GM21528 (cell line): ENCODE data around the gene BID.

Experiments
- ATAC-seq: cut with Tn5 transposase; IDR thresholded peaks from one replicate; pipeline ENCODE4 v1.9.1; 2021; ENCODE audit warnings: mild to moderate bottlenecking, moderate library complexity; ENCODE audit not compliant: unreplicated experiment, low FRiP score

Gene BID

DNA sequence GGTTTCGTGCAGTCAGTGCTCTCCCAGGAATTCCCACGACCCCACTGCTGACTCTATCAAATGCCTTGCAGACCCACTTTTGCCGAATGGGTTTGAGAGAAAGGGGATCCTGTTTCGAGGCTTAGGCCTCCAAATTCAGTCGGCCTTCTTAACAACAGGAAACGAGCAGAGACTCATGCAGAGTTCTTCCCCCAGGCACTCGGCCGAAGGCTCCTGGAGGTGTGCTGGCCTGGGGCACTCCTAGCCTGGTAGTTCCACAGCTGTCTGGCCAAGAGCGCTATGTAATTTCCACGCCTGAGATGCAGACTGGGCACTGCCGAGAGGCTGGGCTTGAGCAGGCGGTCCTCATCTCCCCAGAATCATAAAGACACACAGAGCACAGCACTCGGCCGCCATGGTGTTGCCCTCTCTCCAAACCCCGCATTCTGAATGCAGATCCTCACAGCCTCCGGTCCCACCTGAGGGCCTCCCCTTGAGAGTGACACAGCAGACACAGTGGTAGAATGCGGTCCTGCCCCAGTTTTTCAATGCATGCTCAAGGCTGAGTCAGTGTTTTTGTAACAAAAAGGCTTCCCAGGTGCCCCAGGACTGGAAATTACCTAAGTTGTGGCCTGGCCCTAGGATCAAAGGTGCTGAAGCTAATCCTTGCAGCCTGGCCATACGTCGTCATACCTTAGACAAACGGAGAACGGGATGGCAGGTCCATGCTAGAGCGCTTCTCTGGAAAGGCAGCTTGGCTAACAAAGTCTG lies 30.2 kb upstream of the BID start:
- no peak for ATAC-seq

DNA sequence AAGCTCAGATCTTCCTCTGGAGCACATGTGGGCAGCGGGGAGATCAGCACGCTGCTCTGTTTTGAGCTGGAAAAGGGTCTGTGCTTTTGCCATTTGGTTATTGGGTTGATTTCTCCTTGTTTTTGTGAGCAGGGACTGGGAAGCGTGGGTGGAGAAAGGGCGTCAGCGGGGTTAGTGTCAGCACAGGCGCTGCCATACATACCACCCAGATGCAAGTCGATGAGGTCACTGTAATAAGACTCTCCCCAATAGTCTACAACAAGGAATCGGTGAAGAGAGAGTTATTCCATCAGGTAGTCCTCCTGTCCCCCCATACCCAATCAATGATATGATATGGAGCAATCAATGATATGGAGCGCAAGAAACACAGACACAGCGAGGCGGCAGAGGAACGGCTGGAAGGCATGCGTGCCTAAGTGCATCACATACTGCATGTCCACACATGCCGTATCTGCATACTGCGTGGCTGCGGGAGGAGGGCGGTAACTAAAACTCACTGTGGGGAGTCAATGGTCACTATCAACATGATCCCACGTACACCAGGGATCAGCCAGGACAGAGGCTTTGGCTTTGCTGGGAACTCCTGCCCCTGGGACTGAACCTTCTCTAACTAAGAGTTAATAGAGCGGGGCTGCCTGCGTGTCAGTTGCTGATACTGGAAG lies 29.5 kb upstream of the BID start:
- ATAC-seq = no peak

DNA sequence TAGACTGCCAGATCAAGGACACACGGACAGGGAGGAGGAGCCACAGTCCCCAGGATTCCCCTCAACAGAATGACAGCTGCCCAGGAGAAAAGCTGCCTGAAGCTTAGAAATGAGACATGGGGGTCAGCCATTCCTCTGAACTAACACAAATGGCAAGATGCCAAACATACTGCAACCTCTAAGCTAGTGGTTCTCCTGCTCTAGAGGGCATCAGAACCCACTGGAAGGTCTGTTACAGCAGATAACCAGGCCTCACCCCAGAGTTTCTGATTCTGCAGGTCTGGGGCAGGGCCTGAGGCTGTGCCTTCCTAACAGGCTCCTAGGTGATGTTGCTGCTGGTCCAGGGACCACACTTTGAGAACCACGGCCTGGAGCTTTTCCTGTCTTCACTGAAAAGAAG lies 28.6 kb upstream of the BID start:
- ATAC-seq = no peak

DNA sequence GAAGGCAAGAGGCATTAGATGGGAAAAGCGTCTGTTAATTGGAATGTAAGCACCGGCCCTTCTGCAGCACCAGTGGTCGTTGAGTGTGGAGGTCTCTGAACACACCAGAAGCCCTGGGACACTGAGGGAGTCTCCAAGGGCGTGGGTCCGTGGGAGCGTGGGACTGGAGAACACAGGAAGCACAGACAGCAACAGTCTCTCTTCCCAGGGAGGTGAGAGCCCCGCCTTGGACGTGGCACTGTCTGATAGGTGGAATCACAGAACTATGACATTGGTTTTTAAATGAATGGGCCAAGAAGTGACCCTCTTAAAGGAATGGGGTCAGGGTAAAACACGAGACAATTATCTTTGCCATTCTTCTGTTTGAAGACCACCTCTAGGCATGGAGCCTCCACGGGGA lies 28.1 kb upstream of the BID start:
- no peak for ATAC-seq

DNA sequence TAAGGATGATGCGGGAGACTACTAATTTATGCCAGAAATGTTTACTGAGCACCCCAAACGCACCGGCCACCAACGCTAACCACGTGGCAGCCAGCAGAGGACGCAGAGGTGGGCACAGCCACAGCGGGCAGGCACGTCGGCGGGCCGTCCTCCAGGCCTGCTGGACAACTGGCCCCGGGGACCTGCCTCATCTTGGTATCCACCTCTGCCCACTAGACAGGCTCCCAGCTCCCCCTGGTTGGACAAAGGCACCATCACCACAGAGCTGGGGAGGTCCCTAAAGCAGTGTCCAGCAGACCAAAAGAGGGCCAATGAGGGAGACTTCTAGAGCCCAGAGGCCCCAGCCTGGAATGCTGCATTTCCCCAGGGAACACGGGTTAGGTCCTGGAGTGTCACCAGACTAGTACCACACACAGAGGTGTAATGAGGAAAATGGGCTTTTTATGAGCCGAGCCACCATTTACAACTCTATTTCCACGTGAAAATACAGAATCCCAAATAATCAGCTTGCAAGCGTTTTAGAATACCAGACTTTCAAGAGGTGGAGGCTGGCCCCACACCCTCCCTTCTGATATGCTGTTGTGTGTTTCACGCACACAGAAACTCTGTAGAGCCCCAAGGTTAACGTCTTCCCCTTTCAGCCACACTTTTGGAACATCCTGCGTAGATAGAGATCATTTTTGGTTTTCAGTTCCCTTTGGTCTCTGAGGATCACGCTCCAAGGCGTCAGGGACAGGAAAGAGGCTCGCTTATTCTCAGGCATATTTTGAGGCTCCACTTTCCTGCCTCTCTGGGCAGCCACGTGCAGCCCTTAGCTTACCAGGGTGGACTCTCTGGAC lies 23.7 kb upstream of the BID start:
- peak; percentile 49 for ATAC-seq

DNA sequence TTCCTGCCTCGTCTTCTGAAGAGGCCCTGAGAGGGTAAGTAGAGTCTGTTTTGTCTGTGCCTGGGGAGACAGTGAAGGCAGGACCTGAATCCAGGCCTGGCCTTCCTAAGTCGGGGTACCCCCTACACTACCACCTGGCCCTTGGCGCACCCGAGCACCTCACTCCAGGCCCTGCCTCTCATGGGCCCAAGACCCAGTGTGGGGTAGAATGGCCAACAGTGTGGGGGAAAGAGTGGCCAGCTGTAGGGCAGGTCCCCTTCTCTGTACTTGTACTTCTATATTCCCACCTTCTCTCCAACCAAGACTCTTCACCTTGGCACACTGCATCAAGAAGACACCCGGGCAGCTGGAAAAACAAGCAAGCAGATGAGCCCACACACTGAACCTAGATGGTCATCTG lies 22.4 kb upstream of the BID start:
- no peak for ATAC-seq

DNA sequence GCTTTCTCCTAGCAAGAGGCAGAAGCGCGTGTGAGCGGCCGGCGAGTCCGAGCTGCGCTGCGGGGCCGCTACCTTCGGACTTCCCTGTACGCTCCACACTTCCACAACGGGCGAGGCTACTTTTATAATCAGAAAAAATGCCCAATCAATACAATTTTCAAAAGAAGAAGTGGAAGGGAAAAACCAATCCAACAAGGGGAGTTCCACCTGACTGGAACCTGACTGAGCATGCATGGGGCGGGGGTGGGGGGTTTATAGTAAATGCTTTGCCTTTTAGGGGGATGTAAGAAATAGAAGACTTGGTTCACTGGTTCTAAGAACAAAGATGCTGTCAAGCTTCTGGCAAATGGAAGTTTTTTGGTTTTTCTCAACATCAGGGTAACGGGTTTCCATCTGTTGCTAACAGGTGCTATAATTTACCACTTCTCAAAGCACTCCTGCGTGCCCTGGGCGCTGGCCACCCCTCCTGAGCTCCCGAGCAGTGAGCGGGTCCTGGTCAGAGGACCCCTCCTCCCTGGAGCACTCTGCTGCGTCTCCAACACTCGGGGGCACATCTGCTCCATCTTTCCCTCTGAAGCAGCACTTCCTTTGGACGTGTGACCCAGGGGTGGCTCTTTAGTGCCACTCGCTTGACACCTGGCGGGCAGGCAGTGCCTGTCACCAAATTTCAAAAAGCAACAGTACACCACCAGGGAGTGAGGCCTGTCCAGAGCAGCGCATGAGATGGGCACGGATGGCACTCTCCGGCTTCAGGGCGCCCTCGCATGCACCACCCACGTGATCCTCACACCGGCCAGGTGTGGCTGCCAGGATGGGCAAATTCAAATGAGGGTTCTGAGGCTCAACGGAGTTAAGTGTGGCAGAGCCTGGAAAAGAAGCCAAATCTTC lies 21.6 kb upstream of the BID start:
- no peak for ATAC-seq

DNA sequence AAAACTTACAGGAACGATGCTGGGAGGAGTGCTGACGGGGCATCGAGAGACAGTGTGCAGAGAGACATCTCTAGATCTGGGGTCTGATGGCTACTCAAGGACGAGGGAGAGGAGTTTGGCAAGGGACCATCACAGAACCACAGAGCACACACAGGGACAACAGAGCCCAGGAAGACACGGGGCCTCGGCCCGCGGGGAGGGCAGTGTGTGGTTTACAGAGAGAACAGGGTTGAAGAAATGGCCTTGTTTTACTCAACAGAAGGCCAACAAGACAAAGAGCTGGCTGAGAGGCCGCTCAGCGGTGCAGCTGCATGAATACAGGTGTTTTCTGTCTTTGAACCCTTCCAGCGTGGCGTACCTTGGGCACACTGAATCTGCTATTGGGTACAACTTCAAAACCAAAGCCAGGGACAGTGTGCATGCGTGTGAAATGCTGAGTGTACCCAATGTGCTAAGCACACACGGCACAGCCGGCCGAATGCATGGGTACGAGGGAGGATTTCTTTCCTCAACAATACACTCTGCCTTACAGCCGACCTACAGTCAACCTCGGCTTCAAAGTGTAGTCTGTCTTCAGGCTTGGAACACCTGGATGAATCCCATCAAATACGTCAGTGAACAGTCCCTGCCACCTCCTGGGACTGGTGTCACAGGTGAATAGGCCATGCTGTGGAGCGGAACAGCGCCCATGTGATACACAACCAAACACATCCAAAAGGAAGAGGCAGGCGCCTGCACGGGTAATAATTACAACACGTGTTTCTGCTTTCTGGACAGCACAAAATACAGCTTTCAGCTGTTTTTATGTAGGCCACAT lies 20.7 kb upstream of the BID start:
- ATAC-seq = no peak

DNA sequence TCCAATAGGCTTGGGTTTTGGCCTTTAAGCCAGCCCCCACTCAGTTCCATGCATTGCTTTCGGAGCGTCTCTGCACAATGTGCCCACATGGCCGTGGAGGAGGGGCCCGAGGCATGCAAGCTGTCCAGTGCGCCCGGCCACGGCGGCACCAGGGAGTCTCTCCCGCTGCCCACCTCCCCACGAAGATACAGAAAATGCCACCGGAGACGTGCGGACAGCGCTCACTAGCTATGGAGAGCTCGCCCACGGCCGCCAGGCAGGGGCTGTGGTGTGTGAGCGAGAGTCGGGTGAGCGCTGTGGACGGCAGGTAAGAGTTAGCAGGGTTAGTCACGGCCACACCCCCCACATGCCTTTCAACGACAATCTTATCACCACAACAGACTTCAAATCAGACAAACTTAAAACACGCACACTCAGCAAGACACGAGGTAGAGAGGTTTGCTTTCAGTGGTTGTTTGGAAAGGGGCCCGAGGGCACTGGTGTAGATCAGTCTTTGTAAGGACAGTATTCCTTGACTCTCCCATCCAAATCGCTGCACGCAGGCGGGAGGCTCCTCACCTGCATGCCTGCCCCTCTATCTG lies 18.7 kb upstream of the BID start:
- ATAC-seq = no peak

DNA sequence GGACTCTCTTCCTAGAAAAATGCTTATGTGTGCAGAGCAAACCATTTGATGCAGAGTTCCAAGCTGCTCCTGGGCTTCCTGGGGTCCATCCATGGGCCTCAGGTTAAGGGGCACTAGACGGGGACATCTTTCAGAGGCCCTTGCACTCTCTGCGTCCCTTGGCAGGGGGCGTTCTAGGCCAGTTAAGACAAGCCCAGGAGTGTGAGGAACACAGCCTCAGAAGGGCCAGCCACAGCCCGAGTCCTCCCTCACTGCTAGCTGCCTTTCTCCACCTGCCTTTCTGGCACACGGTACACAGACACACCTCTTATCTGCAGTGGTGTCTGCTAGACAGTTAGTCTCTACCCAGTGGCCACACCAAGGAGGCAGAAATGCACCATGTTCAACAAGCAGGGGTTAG lies 18.0 kb upstream of the BID start:
- no peak for ATAC-seq

DNA sequence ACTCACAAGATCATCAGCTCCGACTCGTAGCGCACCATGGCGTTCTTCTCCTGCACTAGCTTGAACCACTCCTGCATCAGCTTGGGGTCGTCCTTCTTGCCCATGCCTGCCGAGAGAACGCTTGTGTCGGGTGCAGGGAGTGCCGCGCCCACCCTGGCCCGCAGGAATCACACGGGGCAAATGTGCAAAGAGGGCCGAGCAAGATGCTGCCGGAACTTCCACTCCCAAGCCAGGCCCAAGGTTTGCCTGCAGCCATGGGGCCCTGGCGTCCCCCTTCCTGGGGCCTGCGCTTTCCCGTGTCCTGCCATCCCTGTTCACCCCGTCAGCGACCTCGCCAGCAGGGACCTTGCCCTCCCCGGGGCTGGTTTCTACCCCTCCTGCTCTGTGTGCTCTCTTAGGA lies 16.9 kb upstream of the BID start:
- ATAC-seq = no peak

DNA sequence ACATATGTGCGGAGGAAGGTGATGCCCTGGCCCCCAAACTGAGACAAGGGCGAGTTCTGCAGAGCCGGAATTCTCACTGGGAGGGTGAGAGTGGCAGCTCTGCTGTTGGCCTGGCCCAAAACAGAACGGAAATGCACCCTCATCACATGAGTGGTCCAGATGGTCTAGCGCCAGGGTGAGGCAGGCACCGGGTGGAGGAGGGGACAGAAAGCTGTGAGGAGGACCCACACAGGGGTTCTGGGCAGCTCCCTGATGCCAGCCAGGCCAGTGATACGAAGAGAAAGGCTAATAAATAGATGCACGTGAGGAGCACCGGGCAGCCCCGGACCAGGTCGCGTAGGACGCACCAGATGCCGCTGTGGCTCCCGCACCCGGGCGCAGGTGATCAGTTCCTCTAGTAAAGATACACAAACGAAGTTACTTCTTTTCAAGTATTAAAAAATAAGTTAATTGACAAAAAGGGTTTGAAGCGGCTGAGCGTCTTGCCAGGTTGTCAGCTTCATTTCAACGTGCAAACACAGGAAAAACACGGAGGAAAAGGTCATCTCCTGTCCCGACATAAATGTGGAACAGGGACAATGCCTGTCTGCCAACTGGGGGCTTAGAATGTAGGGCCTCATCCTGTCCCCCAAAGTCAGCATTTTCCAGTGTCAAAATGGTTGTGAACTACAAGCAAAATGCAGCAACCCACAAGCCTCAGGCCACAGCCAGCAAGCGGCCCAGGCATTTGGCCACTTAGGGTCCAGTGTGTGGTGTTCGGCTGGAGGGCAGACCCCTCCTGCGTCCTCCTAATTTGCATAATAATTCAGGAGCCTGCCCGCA lies 15.3 kb upstream of the BID start:
- no peak for ATAC-seq

DNA sequence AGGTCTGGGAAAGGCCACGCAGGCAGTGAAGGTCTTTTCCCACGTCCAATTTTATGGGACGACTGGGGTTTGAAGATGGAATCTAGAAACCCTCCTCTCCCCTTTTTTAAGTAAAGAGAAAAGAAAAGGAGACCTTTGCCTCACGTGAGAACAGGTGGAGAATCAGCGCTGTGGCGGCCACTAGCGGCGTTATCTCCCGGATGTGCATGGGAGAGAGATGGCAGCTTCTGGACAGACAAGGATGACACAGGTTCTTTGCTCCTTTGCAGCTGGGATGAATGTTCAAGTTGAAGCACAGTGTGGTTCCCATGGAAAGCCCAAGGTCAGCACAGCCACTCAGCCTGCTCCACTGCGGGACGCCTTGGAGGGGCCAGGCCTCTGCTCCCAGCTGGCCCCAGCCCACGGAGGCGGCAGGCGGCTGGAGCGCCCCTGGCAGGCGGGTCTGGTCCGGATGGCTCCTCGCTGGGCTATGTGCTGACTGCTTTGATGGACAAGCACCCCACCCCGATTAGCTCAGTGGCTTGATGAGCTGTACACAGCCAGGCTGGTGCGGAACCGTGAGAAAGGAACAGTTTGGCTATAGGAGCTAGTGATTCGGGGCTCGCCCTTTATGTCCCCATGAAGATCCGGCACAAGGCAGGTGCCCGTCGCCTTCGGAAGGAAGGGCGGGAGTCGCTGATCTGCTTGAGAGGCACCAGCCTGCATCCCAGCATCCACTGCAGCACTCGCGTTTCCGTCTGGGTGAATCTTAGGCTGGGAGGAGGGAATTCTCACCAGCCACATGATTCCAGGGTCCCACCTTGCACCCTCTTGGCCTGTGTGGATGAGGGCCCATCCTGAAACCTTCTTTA lies 14.5 kb upstream of the BID start:
- no peak for ATAC-seq

DNA sequence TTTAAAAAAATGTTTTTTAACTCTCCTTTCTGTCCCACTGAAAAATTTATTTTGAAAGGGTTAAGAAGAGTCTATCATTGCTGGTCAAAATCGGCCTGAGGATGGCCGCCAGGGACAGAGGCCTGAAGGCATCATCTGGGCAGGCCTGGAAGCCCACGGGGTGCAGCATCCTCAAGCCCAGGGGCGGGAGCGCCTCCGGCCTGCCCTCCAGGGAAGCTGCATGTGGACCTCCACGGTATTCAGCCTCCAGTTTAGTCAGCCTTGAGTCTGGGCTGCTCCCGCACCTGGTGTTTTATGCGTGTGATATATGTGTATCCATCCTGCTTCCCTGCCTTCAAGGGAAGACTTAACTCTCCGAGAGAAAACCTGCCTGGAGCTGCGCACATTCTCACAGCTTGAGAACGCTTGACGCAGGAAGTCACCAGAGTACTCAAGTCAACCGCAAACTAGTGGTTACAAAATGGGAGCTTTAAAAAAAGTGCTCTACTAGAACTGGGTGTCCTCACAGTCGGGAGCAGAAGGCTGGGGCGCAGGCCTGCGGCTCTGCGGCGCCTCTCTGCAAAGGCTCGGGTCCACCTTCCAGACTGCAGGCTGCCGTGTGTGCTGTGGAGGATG lies 13.6 kb upstream of the BID start:
- ATAC-seq = no peak

DNA sequence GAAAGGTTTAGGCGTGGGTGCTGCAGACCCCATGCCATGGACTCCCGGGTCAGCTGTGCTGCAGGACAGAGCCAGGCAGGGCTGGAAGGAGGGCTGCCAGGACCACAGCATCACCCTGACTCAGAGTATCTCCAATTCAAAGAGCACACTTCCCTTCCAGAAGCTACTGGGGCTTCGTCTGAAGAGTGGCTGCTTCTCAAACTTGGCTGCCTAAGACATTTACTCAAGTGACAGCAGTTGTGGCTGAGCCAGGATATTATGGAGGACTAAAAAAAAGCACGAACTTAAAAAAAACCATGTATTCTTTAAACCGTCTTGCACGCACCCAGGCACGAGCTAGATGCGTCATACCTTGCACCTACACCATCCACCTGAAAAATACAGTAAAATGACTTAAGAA lies 13.0 kb upstream of the BID start:
- ATAC-seq = no peak

DNA sequence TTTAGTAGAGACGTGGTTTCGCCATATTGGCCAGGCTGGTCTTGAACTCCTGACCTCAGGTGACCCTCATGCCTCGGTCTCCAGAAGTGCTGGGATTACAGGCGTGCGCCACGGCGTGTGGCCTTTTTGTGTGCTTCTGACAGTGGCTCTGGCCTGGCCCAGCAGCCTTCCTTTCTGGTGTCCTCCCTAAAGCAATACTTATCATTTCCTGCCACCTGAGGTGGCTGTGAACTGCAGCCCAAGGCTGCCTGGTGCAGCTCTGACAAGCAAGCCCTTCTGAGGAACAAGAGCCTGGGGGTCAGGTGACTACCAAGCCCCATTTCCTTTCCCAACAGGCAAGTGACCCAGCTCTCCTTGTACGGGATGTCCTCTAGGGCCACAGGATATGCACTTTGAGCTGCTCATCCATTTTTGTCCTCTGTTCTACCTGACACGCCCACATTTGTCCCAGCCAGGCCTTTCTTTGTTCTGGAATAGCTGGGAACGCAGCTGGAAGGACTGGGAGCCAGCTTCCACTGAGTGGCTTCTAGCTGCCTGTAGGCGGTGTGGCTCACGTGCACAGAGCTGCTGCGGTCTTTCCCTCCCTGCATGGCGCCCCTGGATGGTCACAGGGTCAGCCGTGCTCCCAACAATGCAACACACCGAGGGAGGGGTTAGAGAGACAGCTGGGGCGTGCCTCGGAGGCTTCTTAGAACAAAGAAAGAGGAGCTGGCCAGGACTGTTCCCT lies 12.3 kb upstream of the BID start:
- no peak for ATAC-seq
